ENCODE results near the gene SLC2A4.
A peak's percentile ranks its signal among the peaks of the same experiment; 100 is the strongest.

Gene SLC2A4

GRCh38 chr17:7307686-7308624 lies 26.4 kb downstream of the SLC2A4 start:
- peak; percentile 23 for DNase-seq

GRCh38 chr17:7308625-7309433 lies 27.3 kb downstream of the SLC2A4 start:
- peak; percentile 29 for DNase-seq

GRCh38 chr17:7309628-7310027 lies 28.1 kb downstream of the SLC2A4 start:
- DNase-seq, result no peak

GRCh38 chr17:7311110-7311705 lies 29.7 kb downstream of the SLC2A4 start:
- no peak for DNase-seq

- no peak for DNase-seq
Measured at GRCh38 chr17:7312432-7313087, 31.0 kb downstream of the SLC2A4 start.

- no peak for DNase-seq
Measured at GRCh38 chr17:7313088-7313889, 31.8 kb downstream of the SLC2A4 start.

GRCh38 chr17:7313890-7314718 lies 32.6 kb downstream of the SLC2A4 start:
- DNase-seq, result no peak

- DNase-seq, result peak; percentile 92
Measured at GRCh38 chr17:7314719-7315569, 33.4 kb downstream of the SLC2A4 start, which contains the start of gene GPS2. GPS2 (minus strand) TSS chr17:7315360; CDS start chr17:7315052, 308 bp downstream.

- no peak for DNase-seq
Measured at GRCh38 chr17:7315570-7316235, 34.2 kb downstream of the SLC2A4 start.

GRCh38 chr17:7317161-7317803 lies 35.8 kb downstream of the SLC2A4 start:
- no peak for DNase-seq

GRCh38 chr17:7318121-7318860 lies 36.8 kb downstream of the SLC2A4 start:
- no peak for DNase-seq

- DNase-seq, result no peak
Measured at GRCh38 chr17:7321466-7321865, 39.9 kb downstream of the SLC2A4 start.

GRCh38 chr17:7322520-7323194 lies 41.1 kb downstream of the SLC2A4 start:
- no peak for DNase-seq

- no peak for DNase-seq
Measured at GRCh38 chr17:7323731-7324437, 42.4 kb downstream of the SLC2A4 start.

- DNase-seq, result no peak
Measured at GRCh38 chr17:7324438-7324779, 42.9 kb downstream of the SLC2A4 start.

GRCh38 chr17:7325031-7325528 lies 43.6 kb downstream of the SLC2A4 start:
- no peak for DNase-seq

GRCh38 chr17:7326186-7326585 lies 44.7 kb downstream of the SLC2A4 start:
- no peak for DNase-seq
